Activated T-cell treated with anti-CD3 and anti-CD28 coated beads, Interleukin-2, amount 50 U/mL, for 72 hours (primary cell): Measurements from ENCODE around the gene PLOD3. TPM values are rescaled to one million over a fixed set of nuclear protein-coding genes. Genes with fewer than 3 reads are reported as not detected.

ENCODE experiments used
- ATAC-seq, 2 donors: fragments of 150-1000 bp; cut with Tn5 transposase; replicated peaks in 1 of 2; 2 replicates each; pipeline ENCODE4 v1.10.0; 2021; ENCODE audit warnings: moderate library complexity in 2 of 2, mild to moderate bottlenecking in 1 of 2
- DNase-seq, 2 donors: peaks; one replicate each; pipeline ENCODE4 v3.0.0; 2021 to 2022; ENCODE audit warnings: mixed read lengths in 1 of 2
- H3K27ac Mint-ChIP-seq: one replicate; pipeline ENCODE4 v1.8.0; 2022; ENCODE audit warnings: mild to moderate bottlenecking, moderate library complexity, mixed read lengths
- H3K27me3 Mint-ChIP-seq: one replicate; pipeline ENCODE4 v1.8.0; 2022; ENCODE audit warnings: low read depth, mixed read lengths
- H3K36me3 Mint-ChIP-seq, 2 donors: one replicate each; pipeline ENCODE4 v1.8.0; 2022; ENCODE audit warnings: mixed read lengths in 2 of 2, mild to moderate bottlenecking in 1 of 2; ENCODE audit not compliant: insufficient read depth in 2 of 2
- H3K4me1 Mint-ChIP-seq: one replicate; pipeline ENCODE4 v1.8.0; 2022; ENCODE audit warnings: low read depth, mixed read lengths
- H3K4me3 Mint-ChIP-seq, 2 donors: one replicate each; pipeline ENCODE4 v1.8.0; 2022; ENCODE audit warnings: mild to moderate bottlenecking in 2 of 2, mixed read lengths in 2 of 2, moderate library complexity in 2 of 2
- H3K9me3 Mint-ChIP-seq, 2 donors: one replicate each; pipeline ENCODE4 v1.8.0; 2022; ENCODE audit warnings: mixed read lengths in 2 of 2
- total RNA-seq, 2 donors: library from RNA; stranded (reverse); gene quantifications; one replicate each; pipeline ENCODE4 v1.2.3, GENCODE V29; 2022

The PLOD3 gene
- total RNA-seq, 2 donors from 2014 or later = 28.8 to 34.4 TPM

- no peak overlapping the region for H3K4me3 Mint-ChIP-seq
- no peaks in the 10 kb centered on the region for H3K27me3 Mint-ChIP-seq
- peaks cover 0 to 3% of the 10 kb centered on the region in 2 donors for H3K36me3 Mint-ChIP-seq
- H3K4me1 Mint-ChIP-seq = no peaks in the 10 kb centered on the region
- H3K9me3 Mint-ChIP-seq = no peaks in the 10 kb centered on the region
- H3K27ac Mint-ChIP-seq = no peak overlapping the region
- no peak for ATAC-seq
- DNase-seq = no peak
Measured at GRCh38 chr7:101234636-101235035, 17.3 kb upstream of the PLOD3 start.

GRCh38 chr7:101233907-101234547, 16.6 kb upstream of the PLOD3 start:
- Mint-ChIP-seq H3K4me3 (no peak overlapping the region), H3K27ac (no peak overlapping the region), H3K4me1 (no peaks in the 10 kb centered on the region), H3K9me3 (no peaks in the 10 kb centered on the region), H3K27me3 (no peaks in the 10 kb centered on the region), H3K36me3 (peaks cover 0 to 3% of the 10 kb centered on the region in 2 donors)
- ATAC-seq (no peak), DNase-seq (no peak)

- Mint-ChIP-seq H3K9me3 (no peaks in the 10 kb centered on the region), H3K27ac (no peak overlapping the region), H3K27me3 (no peaks in the 10 kb centered on the region), H3K4me1 (no peaks in the 10 kb centered on the region), H3K4me3 (no peak overlapping the region), H3K36me3 (peaks cover 0 to 2% of the 10 kb centered on the region in 2 donors)
- ATAC-seq (no peak), DNase-seq (no peak)
Measured at GRCh38 chr7:101232141-101232850, 14.9 kb upstream of the PLOD3 start.

- no peak for DNase-seq
- no peak overlapping the region for H3K4me3 Mint-ChIP-seq
- no peaks in the 10 kb centered on the region for H3K9me3 Mint-ChIP-seq
- ATAC-seq = no peak
- H3K27ac Mint-ChIP-seq = no peak overlapping the region
- H3K27me3 Mint-ChIP-seq = no peaks in the 10 kb centered on the region
- H3K36me3 Mint-ChIP-seq = peaks cover 0 to 3% of the 10 kb centered on the region in 2 donors
- no peaks in the 10 kb centered on the region for H3K4me1 Mint-ChIP-seq
Measured at GRCh38 chr7:101231644-101232043, 14.3 kb upstream of the PLOD3 start.

- H3K4me1 Mint-ChIP-seq = peaks cover 4% of the 10 kb centered on the region
- H3K27ac Mint-ChIP-seq = no peak overlapping the region
- H3K4me3 Mint-ChIP-seq = no peak overlapping the region
- ATAC-seq (no peak), DNase-seq (no peak)
- H3K27me3 Mint-ChIP-seq = no peaks in the 10 kb centered on the region
- H3K36me3 Mint-ChIP-seq = peaks cover 0 to 6% of the 10 kb centered on the region in 2 donors
- H3K9me3 Mint-ChIP-seq = no peaks in the 10 kb centered on the region
Measured at GRCh38 chr7:101226721-101227120, 9.3 kb upstream of the PLOD3 start.

GRCh38 chr7:101225650-101226049, 8.3 kb upstream of the PLOD3 start:
- Mint-ChIP-seq H3K9me3 (no peaks in the 10 kb centered on the region), H3K4me3 (no peak overlapping the region), H3K4me1 (peaks cover 8% of the 10 kb centered on the region), H3K27ac (no peak overlapping the region), H3K27me3 (no peaks in the 10 kb centered on the region), H3K36me3 (peaks cover 0 to 5% of the 10 kb centered on the region in 2 donors)
- ATAC-seq = no peak
- DNase-seq = no peak

- no peaks in the 10 kb centered on the region for H3K9me3 Mint-ChIP-seq
- no peak for ATAC-seq
- no peak overlapping the region for H3K4me3 Mint-ChIP-seq
- no peak overlapping the region for H3K27ac Mint-ChIP-seq
- peaks cover 0 to 5% of the 10 kb centered on the region in 2 donors for H3K36me3 Mint-ChIP-seq
- DNase-seq = no peak
- H3K4me1 Mint-ChIP-seq = peaks cover 23% of the 10 kb centered on the region
- no peaks in the 10 kb centered on the region for H3K27me3 Mint-ChIP-seq
Measured at GRCh38 chr7:101223528-101223927, 6.1 kb upstream of the PLOD3 start.

GRCh38 chr7:101222275-101222830, 5.0 kb upstream of the PLOD3 start:
- H3K4me1 Mint-ChIP-seq = peaks cover 26% of the 10 kb centered on the region
- H3K4me3 Mint-ChIP-seq = no peak overlapping the region
- H3K36me3 Mint-ChIP-seq = peaks cover 0 to 4% of the 10 kb centered on the region in 2 donors
- ATAC-seq (no peak), DNase-seq (no peak)
- no peaks in the 10 kb centered on the region for H3K9me3 Mint-ChIP-seq
- no peak overlapping the region for H3K27ac Mint-ChIP-seq
- no peaks in the 10 kb centered on the region for H3K27me3 Mint-ChIP-seq

GRCh38 chr7:101220295-101220694, 2.9 kb upstream of the PLOD3 start:
- no peaks in the 10 kb centered on the region for H3K9me3 Mint-ChIP-seq
- no peak overlapping the region for H3K27ac Mint-ChIP-seq
- DNase-seq (no peak), ATAC-seq (no peak)
- H3K4me3 Mint-ChIP-seq = no peak overlapping the region
- H3K36me3 Mint-ChIP-seq = peaks cover 0 to 3% of the 10 kb centered on the region in 2 donors
- peaks cover 42% of the 10 kb centered on the region for H3K4me1 Mint-ChIP-seq
- no peaks in the 10 kb centered on the region for H3K27me3 Mint-ChIP-seq

- Mint-ChIP-seq H3K27ac (peak overlapping the region; percentile 88), H3K9me3 (no peaks in the 10 kb centered on the region), H3K4me1 (peaks cover 42% of the 10 kb centered on the region), H3K4me3 (peak overlapping the region; percentile 96 to 99), H3K27me3 (no peaks in the 10 kb centered on the region), H3K36me3 (peaks cover 0 to 2% of the 10 kb centered on the region in 2 donors)
- peak in 1 of 2 donors; percentile 16 for ATAC-seq
- DNase-seq = no peak
Measured at GRCh38 chr7:101218236-101219125, 1.1 kb upstream of the PLOD3 start.

GRCh38 chr7:101216860-101217387, 457 bp downstream of the PLOD3 start:
- peak overlapping the region; percentile 96 to 99 for H3K4me3 Mint-ChIP-seq
- no peaks in the 10 kb centered on the region for H3K36me3 Mint-ChIP-seq
- H3K27me3 Mint-ChIP-seq = no peaks in the 10 kb centered on the region
- H3K9me3 Mint-ChIP-seq = no peaks in the 10 kb centered on the region
- H3K4me1 Mint-ChIP-seq = peaks cover 40% of the 10 kb centered on the region
- no peak overlapping the region for H3K27ac Mint-ChIP-seq
- ATAC-seq = peak; percentile 14 to 22
- DNase-seq = peak in 1 of 2 donors; percentile 15

- Mint-ChIP-seq H3K4me3 (peak overlapping the region; percentile 96 to 99), H3K9me3 (no peaks in the 10 kb centered on the region), H3K36me3 (no peaks in the 10 kb centered on the region), H3K27me3 (no peaks in the 10 kb centered on the region), H3K27ac (no peak overlapping the region), H3K4me1 (peaks cover 34% of the 10 kb centered on the region)
- ATAC-seq = no peak
- DNase-seq = no peak
Measured at GRCh38 chr7:101216001-101216859, 1.2 kb downstream of the PLOD3 start.
